Omental fat pad (tissue), 4 donors: ENCODE data around the gene TNFRSF8. TPM values are rescaled to one million over a fixed set of nuclear protein-coding genes. Genes with fewer than 3 reads are reported as not detected.

Experiments used
- ATAC-seq: fragments of 150-250 bp; one replicate; pipeline ENCODE4 v1.9.1; 2016; ENCODE audit warnings: mild to moderate bottlenecking, moderate library complexity; ENCODE audit not compliant: low FRiP score
- DNase-seq: peaks from one replicate; pipeline ENCODE4 v3.0.0-alpha.2; 2019; ENCODE audit warnings: low spot score
- total RNA-seq, 4 donors: library from RNA; depleted of rRNA; stranded (reverse); fragments of >200 nt; gene quantifications; one replicate each; pipeline ENCODE4 v1.1.0, GENCODE V29; 2016
- TF ChIP-seq, protein P1 (sequence below), 3 donors: fragments of 450-650 bp; IDR thresholded peaks; one replicate each; pipeline ENCODE4 v1.5.1; 2016 to 2017; ENCODE audit warnings: antibody characterized with exemption in 3 of 3, mild to moderate bottlenecking in 3 of 3, moderate library complexity in 2 of 3

Gene TNFRSF8
- total RNA-seq, 4 donors from 2014 or later = 2.9 to 31.9 (median 5.1) TPM

DNA sequence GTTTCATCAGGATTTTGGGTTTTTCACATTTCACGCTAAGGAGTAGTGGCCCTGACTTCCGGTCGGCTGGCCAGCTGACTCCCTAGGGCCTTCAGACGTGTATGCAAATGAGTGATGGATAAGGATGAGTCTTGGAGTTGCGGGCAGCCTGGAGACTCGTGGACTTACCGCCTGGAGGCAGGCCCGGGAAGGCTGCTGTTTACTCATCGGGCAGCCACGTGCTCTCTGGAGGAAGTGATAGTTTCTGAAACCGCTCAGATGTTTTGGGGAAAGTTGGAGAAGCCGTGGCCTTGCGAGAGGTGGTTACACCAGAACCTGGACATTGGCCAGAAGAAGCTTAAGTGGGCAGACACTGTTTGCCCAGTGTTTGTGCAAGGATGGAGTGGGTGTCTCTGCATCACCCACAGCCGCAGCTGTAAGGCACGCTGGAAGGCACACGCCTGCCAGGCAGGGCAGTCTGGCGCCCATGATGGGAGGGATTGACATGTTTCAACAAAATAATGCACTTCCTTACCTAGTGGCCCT lies 80.6 kb downstream of the TNFRSF8 start:
- peak; percentile 65 for DNase-seq
- TF ChIP-seq, protein P1, sequence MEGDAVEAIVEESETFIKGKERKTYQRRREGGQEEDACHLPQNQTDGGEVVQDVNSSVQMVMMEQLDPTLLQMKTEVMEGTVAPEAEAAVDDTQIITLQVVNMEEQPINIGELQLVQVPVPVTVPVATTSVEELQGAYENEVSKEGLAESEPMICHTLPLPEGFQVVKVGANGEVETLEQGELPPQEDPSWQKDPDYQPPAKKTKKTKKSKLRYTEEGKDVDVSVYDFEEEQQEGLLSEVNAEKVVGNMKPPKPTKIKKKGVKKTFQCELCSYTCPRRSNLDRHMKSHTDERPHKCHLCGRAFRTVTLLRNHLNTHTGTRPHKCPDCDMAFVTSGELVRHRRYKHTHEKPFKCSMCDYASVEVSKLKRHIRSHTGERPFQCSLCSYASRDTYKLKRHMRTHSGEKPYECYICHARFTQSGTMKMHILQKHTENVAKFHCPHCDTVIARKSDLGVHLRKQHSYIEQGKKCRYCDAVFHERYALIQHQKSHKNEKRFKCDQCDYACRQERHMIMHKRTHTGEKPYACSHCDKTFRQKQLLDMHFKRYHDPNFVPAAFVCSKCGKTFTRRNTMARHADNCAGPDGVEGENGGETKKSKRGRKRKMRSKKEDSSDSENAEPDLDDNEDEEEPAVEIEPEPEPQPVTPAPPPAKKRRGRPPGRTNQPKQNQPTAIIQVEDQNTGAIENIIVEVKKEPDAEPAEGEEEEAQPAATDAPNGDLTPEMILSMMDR (IDR thresholded peaks at IDR 0.05) = no peak
- ATAC-seq = peak; percentile 87

DNA sequence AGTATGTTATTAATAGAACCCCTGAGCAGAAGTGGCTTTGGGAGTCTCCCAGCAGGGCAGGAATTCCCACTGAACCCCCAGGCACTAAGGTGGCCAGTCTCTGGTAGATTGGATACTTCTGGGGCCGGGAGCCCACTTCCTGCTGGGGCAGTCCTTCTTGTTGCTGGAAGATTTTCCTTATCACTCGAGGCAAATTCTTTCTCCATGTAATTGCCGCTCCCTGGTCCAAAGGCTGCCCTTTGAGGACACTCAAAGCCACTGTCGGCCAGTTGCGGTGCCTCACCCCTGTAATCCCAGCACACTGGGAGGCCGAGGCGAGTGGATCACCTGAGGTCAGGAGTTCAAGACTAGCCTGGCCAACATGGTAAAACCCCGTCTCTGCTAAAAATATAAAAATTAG lies 81.1 kb downstream of the TNFRSF8 start:
- TF ChIP-seq, protein P1 (IDR thresholded peaks at IDR 0.05) = no peak
- ATAC-seq (no peak), DNase-seq (no peak)

DNA sequence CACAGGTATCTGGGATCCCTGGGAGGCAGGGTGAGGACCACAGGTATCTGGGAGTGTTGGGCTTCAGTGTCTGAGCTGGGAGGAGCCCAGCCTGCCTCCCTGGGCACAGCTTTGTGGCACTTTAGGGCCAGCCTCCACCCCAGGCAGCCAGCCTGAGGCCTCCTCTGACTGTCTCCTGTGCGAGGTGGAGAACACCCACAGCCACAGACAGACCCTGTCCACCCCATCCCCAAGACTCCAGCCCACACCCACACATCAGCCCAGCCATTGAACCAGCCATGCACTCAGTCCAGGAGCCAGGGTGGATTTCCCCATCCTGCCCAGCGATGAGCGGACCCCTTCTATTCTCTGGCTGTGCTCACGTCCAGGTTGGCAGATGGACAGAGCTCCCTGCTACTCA lies 81.9 kb downstream of the TNFRSF8 start:
- TF ChIP-seq, protein P1 (IDR thresholded peaks at IDR 0.05) = no peak
- DNase-seq (no peak), ATAC-seq (no peak)

DNA sequence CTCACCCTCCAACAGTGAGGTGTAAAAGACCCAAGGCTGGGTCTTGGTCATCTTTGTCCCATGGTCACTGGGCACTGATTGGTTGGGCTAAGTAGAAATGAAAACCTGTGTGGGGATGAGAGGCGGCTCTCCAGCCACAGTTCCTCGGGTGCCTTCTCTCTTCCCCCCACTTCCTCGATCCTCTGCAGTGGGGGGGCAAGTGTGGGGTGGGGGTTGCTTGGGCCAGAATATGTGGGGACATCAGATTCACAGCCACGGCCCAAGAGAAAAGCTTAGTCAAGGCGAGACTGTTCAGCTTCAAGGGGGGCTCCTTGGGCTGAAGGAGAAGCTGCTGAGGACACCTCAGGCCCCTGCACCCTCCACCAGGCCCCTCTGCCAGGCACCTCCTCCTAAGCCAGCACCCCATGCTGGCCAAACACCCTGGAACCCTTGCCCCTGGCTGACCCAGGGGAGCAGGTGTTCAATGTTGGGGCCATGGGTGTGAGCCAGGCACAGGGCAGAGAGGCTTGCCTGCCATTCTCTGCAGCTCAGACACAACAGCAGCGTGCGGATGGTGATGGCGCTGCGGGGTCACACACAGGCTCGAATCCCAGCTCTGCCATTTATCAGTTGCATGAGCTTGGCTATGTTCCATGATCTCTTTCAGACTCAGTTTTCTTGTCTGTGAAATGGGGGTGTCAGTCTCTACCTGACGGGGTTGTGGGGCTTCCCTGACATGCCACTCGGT lies 82.7 kb downstream of the TNFRSF8 start:
- TF ChIP-seq, protein P1 (IDR thresholded peaks at IDR 0.05) = no peak
- no peak for ATAC-seq
- DNase-seq = no peak

DNA sequence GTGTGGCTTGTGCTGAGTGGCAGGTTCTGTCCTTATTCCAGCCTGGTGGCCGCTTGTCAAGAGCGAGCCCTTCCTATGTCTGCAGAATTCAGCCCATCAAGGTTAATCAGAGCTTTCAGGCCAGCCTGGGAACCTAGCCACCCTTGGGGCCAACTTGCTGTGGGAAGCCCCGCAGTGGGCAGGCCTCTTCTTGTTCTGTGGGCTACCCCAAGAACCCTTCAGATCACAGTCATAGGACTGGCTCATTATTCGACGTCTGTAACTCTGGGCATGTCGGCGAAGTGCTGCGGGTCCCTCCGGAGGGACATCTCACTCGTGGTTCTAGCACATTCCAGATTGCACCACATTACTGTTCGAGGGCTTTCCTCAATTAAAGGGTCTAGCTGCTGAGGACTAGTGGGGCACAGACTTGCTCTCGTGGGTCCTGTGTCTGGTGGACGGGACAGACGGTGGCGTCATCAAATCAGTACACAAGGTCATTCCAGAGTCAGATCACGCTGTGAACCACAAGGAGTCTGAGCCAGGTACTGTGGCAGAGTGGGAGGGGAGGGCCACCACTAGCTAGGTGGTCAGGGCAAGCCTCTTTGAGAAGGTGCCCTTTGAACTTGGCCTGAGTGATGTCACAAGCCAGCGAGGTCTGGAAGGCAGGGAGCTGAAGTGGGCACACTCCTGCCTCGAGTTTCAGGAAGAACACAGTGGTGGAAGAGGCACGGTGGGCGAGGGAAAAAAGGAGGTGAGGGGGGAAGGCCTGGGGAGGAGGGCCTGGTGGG lies 83.4 kb downstream of the TNFRSF8 start:
- ATAC-seq = no peak

DNA sequence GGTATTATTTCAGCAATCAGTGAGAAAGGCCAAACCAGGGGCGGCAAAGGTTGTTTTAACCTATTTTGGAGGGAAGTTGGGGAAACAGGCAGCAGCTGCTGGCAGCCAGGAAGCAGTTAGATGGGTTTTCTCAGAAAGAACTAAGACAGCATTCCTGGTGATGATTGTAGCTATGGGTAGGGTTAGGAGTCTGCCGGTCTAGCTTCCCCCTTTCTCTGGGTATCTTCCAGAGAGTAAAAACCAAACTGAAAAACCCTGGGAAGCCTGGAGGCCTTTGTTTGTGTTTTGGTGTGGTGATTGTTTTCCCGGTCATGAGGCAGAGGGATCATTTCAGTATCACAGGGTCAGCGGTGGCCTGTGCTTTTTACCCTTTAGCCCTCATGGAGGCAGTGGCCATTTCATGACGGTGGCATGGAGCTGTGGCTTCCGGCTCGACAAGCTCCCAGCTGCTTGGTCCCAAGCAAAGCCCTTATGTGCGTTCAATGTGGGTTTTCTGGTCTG lies 84.1 kb downstream of the TNFRSF8 start:
- ATAC-seq (no peak), DNase-seq (no peak)
- TF ChIP-seq, protein P1 (IDR thresholded peaks at IDR 0.05) = no peak

More for the DNA sequence above, 83.4 kb downstream of the TNFRSF8 start:
- DNase-seq = no peak
- TF ChIP-seq, protein P1 (IDR thresholded peaks at IDR 0.05) = no peak
